Keratinocyte (primary cell): ENCODE results near the gene CHML.

ENCODE experiments used
- CTCF ChIP-seq, 3 experiments: IDR thresholded peaks in 1 of 3; conservative IDR thresholded peaks in 1 of 3; optimal IDR thresholded peaks in 1 of 3; 2 replicates in 2 of 3; 3 replicates in 1 of 3; pipeline versions ENCODE3 to v1.5.1; 2011; ENCODE audit warnings: low read length in 3 of 3, mild to moderate bottlenecking in 3 of 3, moderate library complexity in 2 of 3, control low read depth in 1 of 3, inconsistent platforms in 1 of 3; ENCODE audit not compliant: insufficient read depth in 2 of 3; ENCODE audit errors: extremely low read depth in 1 of 3
- EZH2 ChIP-seq: IDR thresholded peaks from one replicate; pipeline ENCODE4 v1.6.1; 2012; ENCODE audit warnings: inconsistent platforms, mild to moderate bottlenecking, low read length, moderate library complexity

GRCh38 chr1:241630899-241631298 lies 9.3 kb downstream of the CHML start:
- TF ChIP-seq CTCF (optimal IDR thresholded peaks at IDR 0.05 in 1 of 3, IDR thresholded peaks at IDR 0.05 in 1 of 3, conservative IDR thresholded peaks at IDR 0.05 in 1 of 3; ENCODE audit: extremely low read depth in 1 of 3, insufficient read depth in 2 of 3, low read length in 3 of 3) (no peak), EZH2 (no peak)
